ENCODE results near the gene LCAT. TPM values are rescaled to one million over a fixed set of nuclear protein-coding genes. Genes with fewer than 3 reads are reported as not detected.
A peak's percentile ranks its signal among the peaks of the same experiment; 100 is the strongest.

Gene LCAT
- total RNA-seq, 1 experiment from 2014 or later = 17.8 TPM

- no peak overlapping the region for H3K9ac ChIP-seq (ENCODE audit: extremely low read depth, insufficient read length, low read length)
- no peak overlapping the region for H4K8ac ChIP-seq (replicated peaks; ENCODE audit: insufficient read length, low read depth, low read length)
- no peaks in the 10 kb centered on the region for H4K20me1 ChIP-seq (ENCODE audit: control insufficient read depth, insufficient read depth, insufficient read length)
- Mint-ChIP-seq H3K9me3 (no peaks in the 10 kb centered on the region), H3K4me1 (peaks cover 14 to 16% of the 10 kb centered on the region in 2 experiments), H3K27me3 (ENCODE audit: low read depth) (no peaks in the 10 kb centered on the region), H3K36me3 (ENCODE audit: insufficient read depth in 1 of 3, low read depth in 3 of 3) (no peaks in the 10 kb centered on the region), H3K27ac (peak overlapping the region in 1 of 3 experiments; percentile 5; a peak in 2 of 7 replicates), H3K4me3 (peak overlapping the region in 1 of 2 experiments; percentile 38; a peak in 2 of 5 replicates)
- no peak overlapping the region for H2BK5ac ChIP-seq (ENCODE audit: insufficient read length, low read length)
- peaks cover 7% of the 10 kb centered on the region for H3K79me1 ChIP-seq (ENCODE audit: insufficient read depth, low read depth, low read length, poor library complexity, severe bottlenecking)
- no peak overlapping the region for H3K4ac ChIP-seq (ENCODE audit: low read depth, low read length)
- H3K27me3 ChIP-seq (ENCODE audit: insufficient read depth, low read length) = no peaks in the 10 kb centered on the region
- H4K91ac ChIP-seq (ENCODE audit: insufficient read length, low read depth, low read length) = no peak overlapping the region
- no peak for TF ChIP-seq CTCF (conservative IDR thresholded peaks at IDR 0.05)
- peaks cover 8% of the 10 kb centered on the region; the same call in 1 of the 2 replicates for H3K79me2 ChIP-seq (ENCODE audit: insufficient read depth, low read length)
- DNase-seq = no peak
- no peak overlapping the region for H3K27ac ChIP-seq (ENCODE audit: insufficient read length, low read depth, low read length)
- no peak overlapping the region for H2BK12ac ChIP-seq (ENCODE audit: insufficient read length, low read depth, low read length)
- H4K5ac ChIP-seq (ENCODE audit: insufficient read length, low read depth, low read length) = no peak overlapping the region
- peaks cover 6% of the 10 kb centered on the region for H3K23me2 ChIP-seq (ENCODE audit: insufficient read length, low read depth, low read length, poor library complexity, severe bottlenecking)
- no peaks in the 10 kb centered on the region for H3K4me1 ChIP-seq (ENCODE audit: insufficient read depth, low read length)
- no peak overlapping the region for H3T11ph ChIP-seq (ENCODE audit: low read length)
- H2BK15ac ChIP-seq (ENCODE audit: low read depth, low read length) = no peak overlapping the region
- no peak overlapping the region for H2BK20ac ChIP-seq (ENCODE audit: low read depth, low read length, poor library complexity, severe bottlenecking)
- H2AFZ ChIP-seq (ENCODE audit: low read length) = no peak overlapping the region
- no peak overlapping the region for H3K18ac ChIP-seq (ENCODE audit: insufficient read length, low read depth, low read length)
- H2AK5ac ChIP-seq (ENCODE audit: insufficient read length, low read length) = no peak overlapping the region
- H3K56ac ChIP-seq (ENCODE audit: insufficient read length, low read depth, low read length) = no peak overlapping the region
- no CpG with 5 or more reads among the region's 3 CpGs for WGBS (ENCODE audit: extremely low coverage, insufficient read length, low lambda C conversion rate)
- H3K23ac ChIP-seq (ENCODE audit: insufficient read length, low read depth, low read length) = no peak overlapping the region
- H3K4me2 ChIP-seq (ENCODE audit: insufficient read depth, insufficient read length, low read length) = no peak overlapping the region
- H3K14ac ChIP-seq (ENCODE audit: insufficient read depth, low read length) = no peak overlapping the region
- H2BK120ac ChIP-seq (ENCODE audit: low read depth, low read length, poor library complexity, severe bottlenecking) = no peak overlapping the region
- H3K9me3 ChIP-seq (ENCODE audit: control insufficient read depth, low read depth, low read length) = no peaks in the 10 kb centered on the region
These were observed 46.7 kb downstream of the LCAT start for GRCh38 chr16:67897231-67897630.

Measured in H9 (cell line).